22Rv1 (cell line): ENCODE data around the gene MMAB.

Experiments used
- CTCF ChIP-seq: fragments of 450-650 bp; IDR thresholded peaks from 2 replicates; pipeline ENCODE4 v1.5.1; 2017; ENCODE audit warnings: mild to moderate bottlenecking
- ZFX ChIP-seq: fragments of 450-650 bp; IDR thresholded peaks from 2 replicates; pipeline ENCODE4 v1.6.1; 2017; ENCODE audit warnings: antibody characterized with exemption, borderline replicate concordance

GRCh38 chr12:109525279-109525585 lies 48.1 kb downstream of the MMAB start:
- no peak for TF ChIP-seq CTCF
- TF ChIP-seq ZFX, result no peak
